ENCODE data around the gene GALNT11.
"Not testable (repeated sequence)": the region's sequence is repeated elsewhere in the genome, so short reads cannot be mapped to it uniquely, and the experiment has no call there.

Gene GALNT11

GRCh38 chr7:152027491-152028365, 2.3 kb downstream of the GALNT11 start:
- not testable (repeated sequence) for DNase-seq (ENCODE audit: low read depth, low spot score)

GRCh38 chr7:152030059-152030458, 4.6 kb downstream of the GALNT11 start:
- not testable (repeated sequence) for DNase-seq (ENCODE audit: low read depth, low spot score)

- DNase-seq (ENCODE audit: low read depth, low spot score): not testable (repeated sequence)
These were observed 5.2 kb downstream of the GALNT11 start for GRCh38 chr7:152030639-152031038.

- DNase-seq (ENCODE audit: low read depth, low spot score): no peak
These were observed 10.3 kb downstream of the GALNT11 start for GRCh38 chr7:152035817-152036216.

GRCh38 chr7:152038410-152038809, 12.9 kb downstream of the GALNT11 start:
- DNase-seq (ENCODE audit: low read depth, low spot score): not testable (repeated sequence)

GRCh38 chr7:152043086-152043485, 17.6 kb downstream of the GALNT11 start:
- DNase-seq (ENCODE audit: low read depth, low spot score): not testable (repeated sequence)

- not testable (repeated sequence) for DNase-seq (ENCODE audit: low read depth, low spot score)
These were observed 19.4 kb downstream of the GALNT11 start for GRCh38 chr7:152044909-152045308.

- DNase-seq (ENCODE audit: low read depth, low spot score): no peak
These were observed 21.1 kb downstream of the GALNT11 start for GRCh38 chr7:152046531-152046930.

- DNase-seq (ENCODE audit: low read depth, low spot score): no peak
These were observed 22.6 kb downstream of the GALNT11 start for GRCh38 chr7:152048051-152048450.

GRCh38 chr7:152050547-152050971, 25.1 kb downstream of the GALNT11 start:
- DNase-seq (ENCODE audit: low read depth, low spot score): peak; percentile 49

GRCh38 chr7:152051968-152052367, 26.5 kb downstream of the GALNT11 start:
- DNase-seq (ENCODE audit: low read depth, low spot score): no peak

- no peak for DNase-seq (ENCODE audit: low read depth, low spot score)
These were observed 27.3 kb downstream of the GALNT11 start for GRCh38 chr7:152052771-152053170.

- no peak for DNase-seq (ENCODE audit: low read depth, low spot score)
These were observed 29.1 kb downstream of the GALNT11 start for GRCh38 chr7:152054367-152055230.

GRCh38 chr7:152056621-152057274, 31.3 kb downstream of the GALNT11 start:
- no peak for DNase-seq (ENCODE audit: low read depth, low spot score)

- no peak for DNase-seq (ENCODE audit: low read depth, low spot score)
These were observed 33.8 kb downstream of the GALNT11 start for GRCh38 chr7:152059311-152059710.

GRCh38 chr7:152061086-152061485, 35.6 kb downstream of the GALNT11 start:
- DNase-seq (ENCODE audit: low read depth, low spot score): not testable (repeated sequence)

GRCh38 chr7:152063192-152063591, 37.7 kb downstream of the GALNT11 start:
- not testable (repeated sequence) for DNase-seq (ENCODE audit: low read depth, low spot score)

- not testable (repeated sequence) for DNase-seq (ENCODE audit: low read depth, low spot score)
These were observed 38.3 kb downstream of the GALNT11 start for GRCh38 chr7:152063821-152064220.

GRCh38 chr7:152065800-152066344, 40.4 kb downstream of the GALNT11 start:
- DNase-seq (ENCODE audit: low read depth, low spot score): not testable (repeated sequence)

- no peak for DNase-seq (ENCODE audit: low read depth, low spot score)
These were observed 46.9 kb downstream of the GALNT11 start for GRCh38 chr7:152072421-152072820.

- DNase-seq (ENCODE audit: low read depth, low spot score): no peak
These were observed 47.9 kb downstream of the GALNT11 start for GRCh38 chr7:152073352-152073751.
